OCI-M2 (cell line): ENCODE results near the gene RPLP2.

Experiments
- DNase-seq: peaks from one replicate; lab custom pipeline; 2025; ENCODE audit not compliant: unreplicated experiment; lab: John Stamatoyannopoulos, UW

The RPLP2 gene

DNA sequence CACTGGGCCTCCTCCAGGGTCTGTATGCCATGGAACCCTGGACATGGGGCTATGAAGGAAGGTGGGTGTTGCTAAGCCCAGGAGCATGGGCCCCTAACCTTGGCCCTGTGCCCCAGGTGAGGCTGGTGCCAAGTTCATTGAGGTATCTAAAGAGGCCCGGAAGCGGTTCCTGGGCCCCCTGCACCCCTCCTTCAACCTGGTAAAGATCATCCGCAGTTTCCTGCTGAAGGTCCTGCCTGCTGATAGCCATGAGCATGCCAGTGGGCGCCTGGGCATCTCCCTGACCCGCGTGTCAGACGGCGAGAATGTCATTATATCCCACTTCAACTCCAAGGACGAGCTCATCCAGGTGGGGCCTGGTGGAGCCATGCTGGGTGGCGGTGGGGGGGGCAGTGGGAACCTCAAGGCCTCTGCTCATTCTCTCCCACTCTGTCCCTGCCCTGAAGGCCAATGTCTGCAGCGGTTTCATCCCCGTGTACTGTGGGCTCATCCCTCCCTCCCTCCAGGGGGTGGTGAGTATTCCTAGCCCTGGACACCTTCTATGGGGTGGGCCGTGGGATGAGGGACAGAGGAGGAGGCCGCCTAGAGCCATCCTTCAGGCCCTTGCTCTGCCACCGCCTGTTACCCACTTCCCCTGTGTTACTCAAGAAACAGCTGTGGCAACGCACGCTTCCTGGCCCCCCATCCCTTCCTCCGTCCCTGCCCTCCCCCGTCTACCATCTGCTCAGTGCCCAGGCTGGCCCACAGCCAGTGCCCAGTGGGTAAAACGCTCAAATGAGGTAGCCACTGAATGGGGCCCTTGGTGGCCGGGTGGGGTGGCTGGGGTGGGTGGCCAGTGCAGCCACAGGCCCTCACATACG is 12.0 kb downstream of the RPLP2 start:
- DNase-seq: no peak

DNA sequence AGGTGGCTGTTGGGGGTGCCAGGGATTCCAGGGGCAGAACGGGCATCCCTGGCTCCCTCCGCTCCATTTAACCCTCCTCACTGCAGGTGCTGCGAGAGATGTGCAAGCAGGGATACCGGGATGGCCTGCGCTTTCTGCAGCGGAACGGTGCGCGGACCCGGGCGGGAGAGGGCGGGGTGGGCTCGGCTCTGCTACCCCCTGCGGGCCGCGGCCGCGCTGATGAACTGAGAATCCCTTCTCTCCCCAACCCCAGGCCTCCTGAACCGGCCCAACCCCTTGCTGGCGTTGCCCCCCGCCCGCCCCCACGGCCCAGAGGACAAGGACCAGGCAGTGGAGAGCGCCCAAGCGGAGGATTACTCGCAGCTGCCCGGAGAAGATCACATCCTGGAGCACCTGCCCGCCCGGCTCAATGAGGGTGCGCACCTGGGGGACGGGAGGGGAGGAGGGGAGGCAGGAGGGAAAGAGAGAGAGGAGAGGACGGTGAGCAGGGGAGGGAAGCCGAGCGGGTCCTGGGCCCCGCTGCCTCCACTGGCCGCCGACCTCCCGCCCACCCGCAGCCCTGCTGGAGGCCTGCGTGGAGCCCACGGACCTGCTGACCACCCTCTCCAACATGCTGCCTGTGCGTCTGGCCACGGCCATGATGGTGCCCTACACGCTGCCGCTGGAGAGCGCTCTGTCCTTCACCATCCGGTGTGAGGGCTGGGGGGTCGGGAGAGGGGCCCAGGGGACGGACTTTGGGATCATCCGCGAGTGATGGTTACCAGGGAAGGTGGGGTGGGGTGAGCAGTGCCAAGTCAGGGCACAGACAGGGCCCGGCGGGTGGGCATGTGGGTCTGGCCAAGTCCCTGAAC is 13.9 kb downstream of the RPLP2 start:
- no peak for DNase-seq

DNA sequence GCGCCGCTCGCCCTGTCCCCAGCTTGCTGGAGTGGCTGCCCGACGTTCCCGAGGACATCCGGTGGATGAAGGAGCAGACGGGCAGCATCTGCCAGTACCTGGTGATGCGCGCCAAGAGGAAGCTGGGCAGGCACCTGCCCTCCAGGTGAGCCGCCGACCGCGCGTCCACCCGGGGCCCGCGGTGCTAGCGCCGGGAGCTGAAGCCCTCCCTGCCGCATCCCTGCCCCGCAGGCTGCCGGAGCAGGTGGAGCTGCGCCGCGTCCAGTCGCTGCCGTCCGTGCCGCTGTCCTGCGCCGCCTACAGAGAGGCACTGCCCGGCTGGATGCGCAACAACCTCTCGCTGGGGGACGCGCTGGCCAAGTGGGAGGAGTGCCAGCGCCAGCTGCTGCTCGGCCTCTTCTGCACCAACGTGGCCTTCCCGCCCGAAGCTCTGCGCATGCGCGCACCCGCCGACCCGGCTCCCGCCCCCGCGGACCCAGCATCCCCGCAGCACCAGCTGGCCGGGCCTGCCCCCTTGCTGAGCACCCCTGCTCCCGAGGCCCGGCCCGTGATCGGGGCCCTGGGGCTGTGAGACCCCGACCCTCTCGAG is 14.6 kb downstream of the RPLP2 start:
- no peak for DNase-seq

DNA sequence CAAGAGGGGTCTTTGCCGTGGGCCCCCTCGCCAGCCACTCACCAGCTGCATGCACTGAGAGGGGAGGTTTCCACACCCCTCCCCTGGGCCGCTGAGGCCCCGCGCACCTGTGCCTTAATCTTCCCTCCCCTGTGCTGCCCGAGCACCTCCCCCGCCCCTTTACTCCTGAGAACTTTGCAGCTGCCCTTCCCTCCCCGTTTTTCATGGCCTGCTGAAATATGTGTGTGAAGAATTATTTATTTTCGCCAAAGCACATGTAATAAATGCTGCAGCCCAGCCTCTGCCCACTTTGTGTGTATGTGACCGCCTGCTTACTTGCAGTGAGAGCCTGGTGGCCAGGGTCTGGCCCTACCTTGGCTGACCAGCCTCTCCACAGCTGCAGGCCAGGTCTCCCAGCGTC is 15.2 kb downstream of the RPLP2 start:
- DNase-seq: no peak

DNA sequence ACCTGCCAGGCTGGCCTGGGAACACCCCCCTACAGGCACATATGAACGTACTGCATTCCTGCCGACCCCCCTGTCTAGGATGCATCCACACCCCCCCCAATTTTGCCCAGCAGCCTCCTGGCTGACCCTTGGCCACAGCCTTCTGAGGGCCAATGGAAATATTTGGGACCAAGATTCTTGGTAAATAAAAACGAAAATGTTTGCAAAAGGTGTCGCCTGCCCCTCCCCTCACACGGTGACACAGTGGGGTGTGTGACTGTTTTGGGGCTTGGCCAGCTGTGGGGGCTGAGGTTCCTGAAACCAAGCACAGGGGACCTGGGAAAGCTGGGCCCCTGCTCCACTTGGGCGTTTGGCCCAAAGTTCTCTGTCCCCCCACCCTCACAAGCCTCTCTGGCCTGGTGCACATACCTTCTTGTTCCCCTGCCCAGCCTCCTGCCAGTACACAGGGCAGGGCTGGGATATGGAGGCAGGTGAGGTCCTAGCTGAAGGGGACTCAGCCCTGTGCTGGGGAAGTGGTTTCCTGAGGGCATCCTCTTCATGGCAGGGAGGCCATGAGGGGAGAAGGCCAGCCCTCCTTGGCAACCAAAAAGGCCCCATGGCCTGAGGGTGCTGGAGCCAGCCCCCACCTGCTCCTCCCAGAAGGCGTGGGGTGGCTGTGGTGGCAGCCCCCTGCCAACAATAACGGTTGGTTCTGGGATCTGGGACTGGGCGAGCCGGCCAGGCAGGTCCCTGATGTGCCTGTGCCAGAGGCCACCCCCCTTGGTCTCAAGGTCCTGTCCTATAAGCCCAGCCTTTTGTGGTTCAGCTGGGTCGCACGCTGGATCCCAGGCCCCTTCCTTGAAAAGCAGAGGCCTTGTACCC is 15.8 kb downstream of the RPLP2 start:
- no peak for DNase-seq

DNA sequence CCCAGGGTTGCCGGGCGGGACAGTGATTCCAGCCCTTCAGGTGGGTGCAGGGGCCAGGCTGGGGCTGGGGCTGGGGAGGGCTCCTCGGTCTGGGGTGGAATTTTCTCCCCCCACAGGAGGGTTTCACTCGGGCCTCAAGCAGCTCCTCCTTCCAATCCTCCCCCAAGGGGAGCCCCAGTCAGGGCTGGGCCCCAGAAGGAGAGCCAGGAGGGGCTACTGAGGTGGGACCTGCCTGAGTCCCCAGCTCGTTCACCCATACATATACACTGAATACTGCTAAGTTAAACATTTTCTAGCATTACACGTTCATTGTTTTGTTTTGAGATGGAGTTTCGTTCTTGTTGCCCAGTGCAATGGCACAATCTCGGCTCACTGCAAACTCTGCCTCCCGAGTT is 16.5 kb downstream of the RPLP2 start:
- no peak for DNase-seq

DNA sequence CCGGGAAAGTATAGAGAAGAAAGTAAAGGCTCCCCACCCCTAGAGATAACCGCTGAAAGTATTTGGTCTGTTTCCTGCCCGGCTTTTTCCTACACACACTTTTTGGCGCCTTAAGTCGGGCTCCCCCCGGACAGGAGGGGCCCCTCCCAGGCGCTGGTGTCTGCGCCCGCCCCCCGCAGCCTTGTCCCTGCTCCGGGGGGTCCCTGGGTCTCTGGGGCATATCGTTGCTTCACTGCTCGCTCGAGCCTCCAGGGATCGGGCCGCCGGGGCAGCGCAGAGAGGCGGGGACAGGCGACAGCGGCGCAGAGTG is 17.0 kb downstream of the RPLP2 start:
- no peak for DNase-seq

DNA sequence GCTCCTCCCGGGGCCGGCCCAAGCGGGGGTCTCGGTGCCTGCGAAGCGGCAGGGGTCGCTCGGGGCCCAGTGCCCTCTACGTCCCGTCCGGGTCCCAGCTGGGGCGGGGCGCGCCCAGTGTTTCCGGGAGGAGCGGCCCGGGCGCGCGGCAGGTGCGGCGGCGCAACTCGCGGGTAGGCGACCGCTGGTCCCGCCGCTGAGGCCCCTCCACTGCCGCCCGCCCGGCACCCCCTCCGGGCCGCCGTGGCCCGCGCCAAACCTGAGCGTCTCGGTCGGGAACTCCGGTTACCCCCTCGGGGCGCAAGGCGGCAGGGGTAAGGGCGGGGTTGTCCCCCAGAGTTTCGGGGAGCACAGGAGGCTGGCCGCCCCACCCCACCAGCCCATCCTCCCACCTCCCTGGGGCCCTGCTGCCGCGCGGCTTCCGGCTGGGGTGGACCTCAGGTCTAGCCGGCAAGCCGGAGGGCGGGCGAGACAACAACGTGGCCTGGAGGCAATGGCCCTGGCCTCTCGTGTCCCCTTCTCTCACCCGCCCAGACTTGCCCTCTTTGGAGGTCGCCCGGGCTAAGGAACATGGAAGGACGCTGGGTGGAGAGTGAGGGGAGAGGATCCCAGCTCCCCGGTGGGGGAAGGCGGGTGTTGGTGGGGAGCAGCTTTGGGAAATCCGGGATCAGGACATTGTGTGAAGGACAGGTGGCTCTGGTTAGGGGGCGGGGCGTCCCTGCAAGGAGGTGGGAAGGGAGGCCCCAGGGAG is 17.6 kb downstream of the RPLP2 start:
- no peak for DNase-seq

DNA sequence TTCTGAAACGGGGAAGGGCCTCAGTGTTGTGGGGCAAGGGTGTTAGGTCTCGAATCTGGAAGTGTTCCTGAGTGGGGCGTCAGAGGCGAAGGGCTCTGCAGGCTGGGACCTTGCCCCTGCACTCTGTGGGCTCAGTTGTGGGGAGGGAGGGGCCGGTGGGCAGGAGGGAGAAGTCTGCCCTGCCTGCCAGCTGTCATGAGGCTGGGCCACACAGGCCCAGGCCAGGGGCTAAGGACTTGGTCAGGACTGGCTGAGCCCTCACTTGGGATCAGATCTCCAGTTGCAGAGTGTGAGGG is 18.1 kb downstream of the RPLP2 start, which contains the start of gene CRACR2B:
Gene CRACR2B, plus strand, starts transcription at position 23 of the 296 bp plus-strand sequence. CDS start 689 bp downstream, outside the sequence.
- DNase-seq: no peak

DNA sequence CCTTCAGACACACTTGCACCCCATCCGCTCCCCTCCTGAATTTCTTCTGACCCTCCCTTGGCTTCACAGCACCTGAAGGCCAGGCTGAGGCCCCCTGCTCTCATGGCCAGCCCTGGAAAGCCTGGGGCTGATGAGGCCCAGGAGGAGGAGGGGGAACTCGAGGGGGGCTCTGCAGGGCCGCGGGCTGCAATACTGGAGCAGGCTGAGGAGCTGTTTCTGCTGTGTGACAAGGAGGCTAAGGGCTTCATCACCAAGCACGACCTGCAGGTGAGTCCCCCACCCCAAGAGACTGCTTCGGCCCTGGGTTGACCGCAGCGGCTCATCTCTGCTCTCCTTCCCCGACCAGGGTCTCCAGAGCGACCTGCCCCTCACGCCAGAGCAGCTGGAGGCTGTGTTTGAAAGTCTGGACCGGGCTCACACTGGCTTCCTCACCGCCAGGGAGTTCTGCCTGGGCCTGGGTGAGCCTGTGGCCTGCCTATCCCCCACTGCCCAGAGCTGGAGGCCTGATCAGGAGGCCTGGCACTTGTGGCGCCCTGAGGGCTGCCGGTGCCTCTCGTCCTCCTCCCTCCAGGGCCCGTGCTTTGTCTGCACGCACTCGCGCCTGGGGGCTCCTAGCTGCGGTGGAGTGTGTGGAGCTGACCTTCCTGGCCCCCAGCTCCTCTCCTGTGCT is 18.9 kb downstream of the RPLP2 start:
- no peak for DNase-seq

DNA sequence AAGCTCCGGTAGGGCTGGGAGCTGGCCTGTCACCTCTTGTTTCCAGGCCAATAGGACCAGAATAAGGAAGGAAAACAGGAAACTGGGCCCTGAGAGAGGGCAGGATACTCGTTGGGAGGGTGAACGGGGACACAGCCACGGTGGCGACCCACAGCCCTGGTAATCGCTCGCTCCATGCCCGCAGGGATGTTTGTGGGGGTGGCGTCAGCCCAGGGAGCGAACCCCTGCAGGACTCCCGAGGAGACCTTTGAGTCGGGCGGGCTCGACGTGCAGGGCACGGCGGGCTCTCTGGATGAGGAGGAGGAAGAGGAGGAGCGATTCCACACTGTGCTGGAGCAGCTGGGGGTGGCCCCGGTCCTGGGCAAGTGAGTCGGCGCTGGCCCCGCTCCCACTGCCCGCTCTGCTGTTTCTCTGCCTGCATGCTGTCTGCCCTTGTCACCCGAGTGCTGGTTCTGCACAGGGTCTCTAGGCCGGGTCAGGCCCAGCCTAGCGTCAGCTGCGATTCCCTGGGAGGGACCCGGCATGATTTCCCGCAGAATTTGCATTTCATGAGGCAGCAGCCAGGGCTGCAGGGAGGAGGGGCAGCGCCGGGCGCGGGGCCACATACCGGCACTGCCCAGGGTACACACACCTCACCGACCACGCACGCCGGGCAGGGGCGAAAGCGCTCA is 19.5 kb downstream of the RPLP2 start:
- DNase-seq: no peak

DNA sequence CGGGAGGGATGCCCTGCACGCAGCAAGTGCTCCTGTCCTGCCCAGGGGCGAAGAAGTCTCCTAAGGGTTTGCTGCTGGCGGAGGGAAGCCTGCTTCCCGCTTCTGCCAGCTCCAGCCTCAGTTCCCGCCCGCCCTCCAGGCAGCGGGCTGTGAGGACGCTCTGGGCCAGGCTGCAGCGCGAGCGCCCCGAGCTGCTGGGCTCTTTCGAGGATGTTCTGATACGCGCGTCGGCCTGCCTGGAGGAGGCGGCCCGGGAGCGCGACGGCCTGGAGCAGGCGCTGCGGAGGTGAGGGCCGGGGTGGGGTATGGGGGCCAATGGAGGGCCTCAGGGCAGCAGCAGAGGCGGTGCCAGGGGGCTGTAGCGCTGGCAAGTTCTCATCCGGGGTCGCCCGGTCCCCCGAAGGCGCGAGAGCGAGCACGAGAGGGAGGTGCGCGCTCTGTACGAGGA is 20.1 kb downstream of the RPLP2 start:
- no peak for DNase-seq

DNA sequence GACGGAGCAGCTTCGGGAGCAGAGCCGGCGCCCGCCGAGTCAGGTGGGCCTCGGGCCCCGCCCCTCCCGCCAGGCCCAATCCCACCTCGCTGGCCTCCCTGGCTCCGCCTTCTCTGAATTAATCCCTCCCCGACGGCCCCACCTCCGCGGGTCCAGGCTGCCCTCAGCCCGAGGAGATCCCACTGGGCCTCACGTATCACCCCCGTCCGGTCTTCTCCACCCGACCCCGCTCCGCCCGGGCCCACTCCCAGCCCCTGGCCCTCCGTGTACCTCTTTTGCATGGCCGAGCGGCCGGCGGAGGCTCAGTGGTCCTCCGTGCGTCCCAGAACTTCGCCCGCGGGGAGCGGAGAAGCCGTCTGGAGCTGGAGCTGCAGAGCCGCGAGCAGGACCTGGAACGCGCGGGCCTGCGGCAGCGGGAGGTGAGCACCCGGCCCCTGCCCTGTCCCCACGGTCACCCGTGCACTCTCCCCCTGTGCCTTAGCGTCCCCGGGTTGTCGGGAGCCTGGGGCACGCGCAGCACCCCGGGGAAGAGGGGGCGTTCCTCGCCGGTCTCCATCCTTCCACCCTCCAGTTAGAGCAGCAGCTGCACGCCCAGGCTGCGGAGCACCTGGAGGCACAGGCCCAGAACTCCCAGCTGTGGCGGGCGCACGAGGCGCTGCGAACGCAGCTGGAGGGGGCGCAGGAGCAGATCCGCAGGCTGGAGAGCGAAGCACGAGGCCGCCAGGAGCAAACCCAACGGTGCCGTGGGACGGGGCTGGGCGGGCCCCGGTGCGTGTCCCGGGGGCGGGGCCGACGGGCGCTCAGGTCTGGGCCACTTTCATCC is 20.7 kb downstream of the RPLP2 start:
- DNase-seq: no peak

DNA sequence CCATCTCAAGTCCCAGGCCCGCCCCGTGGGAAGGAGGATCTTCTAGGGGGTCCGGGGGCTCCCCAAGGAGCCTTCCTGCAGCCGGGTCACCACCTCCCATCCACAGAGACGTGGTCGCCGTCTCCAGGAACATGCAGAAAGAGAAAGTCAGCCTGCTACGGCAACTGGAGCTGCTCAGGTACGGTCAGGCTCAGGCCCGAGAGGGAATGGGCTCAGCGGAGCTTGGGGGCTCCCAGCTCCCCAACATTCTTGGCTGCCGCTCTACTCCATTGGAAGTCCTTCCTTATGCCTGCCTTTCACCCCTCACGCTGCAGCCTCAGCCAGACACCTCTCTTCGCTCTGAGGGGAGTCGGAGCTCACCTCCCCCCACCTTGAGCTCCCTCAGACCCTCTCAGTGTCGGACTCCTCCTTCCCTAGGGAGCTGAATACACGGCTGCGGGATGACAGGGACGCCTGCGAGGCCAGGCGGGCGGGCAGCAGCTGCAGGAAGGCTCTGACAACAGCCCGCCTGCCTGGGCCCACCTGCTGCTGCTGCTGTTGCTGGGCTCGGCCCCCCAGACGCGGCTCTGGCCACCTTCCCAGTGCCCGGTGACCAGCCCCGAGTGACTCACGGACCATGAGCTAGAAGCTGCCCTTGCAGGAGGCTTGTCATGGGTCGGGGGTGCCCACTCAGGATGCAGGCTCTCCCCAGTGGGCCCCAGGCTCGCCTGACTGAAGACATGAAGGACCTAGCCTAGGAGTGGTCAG is 21.5 kb downstream of the RPLP2 start:
- no peak for DNase-seq

DNA sequence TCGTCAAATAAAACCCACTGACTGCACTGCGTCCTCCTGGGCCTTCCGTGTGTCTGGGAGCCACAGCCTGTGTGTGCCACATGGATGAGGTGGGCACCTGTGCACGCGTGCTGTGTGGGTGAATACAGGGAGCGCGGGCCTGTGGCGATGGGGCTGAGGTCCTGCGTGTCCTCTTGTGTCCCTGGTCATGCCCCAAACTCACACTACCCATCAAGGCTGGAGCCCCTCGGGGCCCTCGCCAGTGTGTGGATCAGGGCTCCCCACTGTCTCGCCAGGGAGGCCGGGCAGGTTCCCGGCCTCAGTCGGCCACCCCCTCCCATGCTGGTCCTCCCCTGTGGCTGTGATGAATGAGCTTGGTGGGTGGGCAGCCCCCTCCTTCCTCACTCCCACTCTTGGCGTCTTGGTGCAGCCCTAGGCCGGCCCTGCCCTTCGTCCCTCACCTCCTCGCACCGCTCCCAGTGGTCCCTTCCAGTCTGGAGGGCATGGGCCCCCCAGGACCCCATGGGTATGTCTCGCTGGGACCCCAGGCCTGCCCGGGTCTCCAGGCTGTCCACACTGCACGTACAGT is 22.3 kb downstream of the RPLP2 start:
- DNase-seq: no peak

DNA sequence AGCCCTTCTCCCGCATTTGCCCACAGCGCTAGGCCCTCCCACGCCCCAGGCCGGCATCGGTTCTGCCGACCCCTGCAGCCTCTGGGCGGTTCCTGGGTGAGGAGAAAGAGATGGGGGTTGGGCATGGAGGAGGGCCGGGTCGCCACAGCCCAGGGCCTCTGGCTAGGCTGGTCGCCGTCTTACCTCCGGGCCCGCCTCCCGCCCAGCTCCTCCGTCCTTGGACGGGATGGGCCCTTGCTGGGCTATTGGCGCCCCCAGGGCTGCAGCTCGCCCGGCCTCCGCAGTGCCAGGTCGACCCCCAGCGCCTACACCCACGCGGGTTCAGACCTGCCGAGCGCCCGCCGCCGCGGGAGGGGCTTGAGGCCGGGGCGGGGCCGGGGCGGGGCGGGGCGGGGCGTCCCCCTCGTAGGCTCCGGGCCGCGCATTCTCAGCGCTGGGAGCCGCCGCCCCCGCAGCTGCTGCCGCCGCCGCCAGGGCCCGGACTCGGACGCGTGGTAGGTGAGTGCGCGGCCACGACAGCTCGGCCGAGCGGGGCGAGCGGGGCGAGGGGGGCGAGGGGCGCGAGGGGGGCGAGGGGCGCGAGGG is 22.9 kb downstream of the RPLP2 start, which contains the start of gene CD151:
Gene CD151, plus strand, starts transcription at position 424 of the 585 bp plus-strand sequence. CDS start 3,118 bp downstream, outside the sequence.
- no peak for DNase-seq
